MM.1S (cell line): ENCODE results near the gene MEIOSIN.

Experiments
- CTCF ChIP-seq: fragments of 300-600 bp; sonication (generic); IDR thresholded peaks from 2 replicates; pipeline ENCODE4 v1.5.1; 2016; ENCODE audit warnings: antibody characterized with exemption, low read length, mixed read lengths
- EZH2 ChIP-seq: fragments of 300-600 bp; sonication (generic); optimal IDR thresholded peaks from 2 replicates; pipeline ENCODE3; 2017; ENCODE audit warnings: low read depth, mild to moderate bottlenecking, antibody characterized with exemption, low read length, mixed read lengths
- EZH2phosphoT487 ChIP-seq: fragments of 300-600 bp; sonication (generic); IDR thresholded peaks from 2 replicates; pipeline ENCODE4 v1.6.1; 2018; ENCODE audit warnings: antibody characterized with exemption, low read length

GRCh38 chr19:45779231-45780145, 46.2 kb downstream of the MEIOSIN start:
- TF ChIP-seq CTCF, result peak; percentile 64
- TF ChIP-seq EZH2phosphoT487, result no peak
- TF ChIP-seq EZH2, result no peak
